GM23338 (cell line): Measurements from ENCODE around the gene CRYBA1. TPM values are rescaled to one million over a fixed set of nuclear protein-coding genes. Genes with fewer than 3 reads are reported as not detected.

Experiments
- ATAC-seq: fragments of 200-7000 bp; cut with Tn5 transposase; 3 replicates; pipeline ENCODE4 v1.9.1; 2020
- DNase-seq: peaks from one replicate; pipeline ENCODE4 v3.0.0-alpha.2; 2015; ENCODE audit warnings: low spot score
- H2AFZ ChIP-seq: fragments of 200-600 bp; sonication (generic); 2 replicates; pipeline ENCODE4 v1.8.0; 2016; ENCODE audit warnings: antibody characterized with exemption, mild to moderate bottlenecking, moderate library complexity
- H3F3A ChIP-seq: fragments of 200-600 bp; sonication (generic); replicated peaks from 2 replicates; pipeline ENCODE4 v1.8.0; 2017; ENCODE audit warnings: antibody characterized with exemption, mixed run types, low read depth
- H3K27ac ChIP-seq: fragments of 200-600 bp; sonication (generic); 2 replicates; pipeline ENCODE4 v1.6.1; 2016; ENCODE audit warnings: low read depth
- H3K27me3 ChIP-seq: fragments of 200-600 bp; sonication (generic); 2 replicates; pipeline ENCODE4 v1.8.0; 2016; ENCODE audit warnings: mild to moderate bottlenecking, mixed run types, moderate library complexity; ENCODE audit not compliant: insufficient read depth
- H3K36me3 ChIP-seq: fragments of 200-600 bp; sonication (generic); 2 replicates; pipeline ENCODE4 v1.8.0; 2016; ENCODE audit warnings: mild to moderate bottlenecking; ENCODE audit not compliant: insufficient read depth
- H3K4me1 ChIP-seq: fragments of 200-600 bp; sonication (generic); 2 replicates; pipeline ENCODE4 v1.8.0; 2016; ENCODE audit warnings: mild to moderate bottlenecking, moderate library complexity; ENCODE audit not compliant: insufficient read depth
- H3K4me2 ChIP-seq: fragments of 200-600 bp; sonication (generic); 2 replicates; pipeline ENCODE4 v1.7.1; 2017; ENCODE audit warnings: mixed run types
- H3K4me3 ChIP-seq: fragments of 200-600 bp; sonication (generic); 2 replicates; pipeline ENCODE4 v1.6.1; 2016; ENCODE audit warnings: mixed run types
- H3K79me2 ChIP-seq: fragments of 200-600 bp; sonication (generic); replicated peaks from 2 replicates; pipeline ENCODE4 v1.8.0; 2017; ENCODE audit warnings: mild to moderate bottlenecking; ENCODE audit not compliant: insufficient read depth
- H3K9me2 ChIP-seq: fragments of 200-600 bp; sonication (generic); 2 replicates; pipeline ENCODE4 v1.8.0; 2017; ENCODE audit not compliant: insufficient read depth
- H4K20me1 ChIP-seq: fragments of 200-600 bp; sonication (generic); replicated peaks from 2 replicates; pipeline ENCODE4 v1.8.0; 2017; ENCODE audit warnings: mild to moderate bottlenecking; ENCODE audit not compliant: insufficient read depth
- H3K27ac Mint-ChIP-seq: 2 replicates; pipeline ENCODE4 v1.8.0; 2020; ENCODE audit warnings: inconsistent platforms, mild to moderate bottlenecking, moderate library complexity, mixed read lengths
- H3K27me3 Mint-ChIP-seq: 3 replicates; pipeline ENCODE4 v1.8.0; 2022; ENCODE audit warnings: low read depth, mild to moderate bottlenecking, moderate library complexity, mixed read lengths, inconsistent platforms; ENCODE audit not compliant: insufficient read depth, poor library complexity
- H3K36me3 Mint-ChIP-seq: 3 replicates; pipeline ENCODE4 v1.8.0; 2021; ENCODE audit warnings: low read depth, mild to moderate bottlenecking, inconsistent platforms, moderate library complexity, mixed read lengths
- H3K4me1 Mint-ChIP-seq: 3 replicates; pipeline ENCODE4 v1.8.0; 2020; ENCODE audit warnings: mild to moderate bottlenecking, inconsistent platforms, mixed read lengths
- H3K4me3 Mint-ChIP-seq: 3 replicates; pipeline ENCODE4 v1.8.0; 2021; ENCODE audit warnings: moderate library complexity, mild to moderate bottlenecking, inconsistent platforms, mixed read lengths
- H3K9me3 Mint-ChIP-seq: 3 replicates; pipeline ENCODE4 v1.8.0; 2020; ENCODE audit warnings: moderate library complexity, mild to moderate bottlenecking, inconsistent platforms, mixed read lengths
- CREB1 ChIP-seq: fragments of 250-450 bp; sonication (Bioruptor Pico); IDR thresholded peaks from 2 replicates; pipeline ENCODE4 v1.5.0; 2020; ENCODE audit warnings: low read depth, mild to moderate bottlenecking, moderate library complexity
- EZH2 ChIP-seq: fragments of 200-600 bp; sonication (generic); IDR thresholded peaks from one replicate; pipeline ENCODE4 v1.8.0; 2017; ENCODE audit warnings: antibody characterized with exemption, mild to moderate bottlenecking, low read depth; ENCODE audit not compliant: unreplicated experiment
- JUNB ChIP-seq: IDR thresholded peaks from one replicate; pipeline ENCODE4 v1.6.1; 2016; ENCODE audit warnings: antibody characterized with exemption; ENCODE audit not compliant: unreplicated experiment
- STAT1 ChIP-seq: IDR thresholded peaks from one replicate; pipeline ENCODE4 v1.6.1; 2016; ENCODE audit warnings: antibody characterized with exemption; ENCODE audit not compliant: unreplicated experiment
- ZNF114 ChIP-seq: fragments of 250-450 bp; sonication (Bioruptor Pico); IDR thresholded peaks from 2 replicates; pipeline ENCODE4 v1.5.0; 2020; ENCODE audit warnings: mild to moderate bottlenecking, moderate library complexity
- ZNF331 ChIP-seq: fragments of 250-450 bp; sonication (Bioruptor Pico); IDR thresholded peaks from 2 replicates; pipeline ENCODE4 v1.5.0; 2020; ENCODE audit warnings: low read depth, mild to moderate bottlenecking, moderate library complexity
- polyA plus RNA-seq: library from polyadenylated mRNA; unstranded; fragments of >200 nt; fragmentation: Nextera tagmentation; extraction: Ambion mirVana; gene quantifications from 2 replicates; pipeline ENCODE4 v1.2.1, GENCODE V29; 2016
- total RNA-seq: library from RNA; depleted of rRNA; stranded (reverse); fragments of >200 nt; shearing (Covaris generic); gene quantifications from 2 replicates; pipeline ENCODE4 v1.2.3, GENCODE V29; 2014
- TF ChIP-seq, protein P1 (sequence below): IDR thresholded peaks from one replicate; pipeline ENCODE4 v1.6.1; 2018; ENCODE audit warnings: antibody characterized with exemption; ENCODE audit not compliant: unreplicated experiment
- TF ChIP-seq, protein P2 (sequence below): IDR thresholded peaks from 2 replicates; pipeline ENCODE4 v1.6.1; 2016; ENCODE audit warnings: antibody characterized with exemption

Gene CRYBA1
- total and polyA plus RNA-seq, 2 experiments from 2014 or later = not detected

- H3K36me3 ChIP-seq = no peaks in the 10 kb centered on the region
- peaks cover 13% of the 10 kb centered on the region for H3K4me1 ChIP-seq
- Mint-ChIP-seq H3K36me3 (no peaks in the 10 kb centered on the region), H3K27me3 (peaks cover 5% of the 10 kb centered on the region), H3K9me3 (no peaks in the 10 kb centered on the region), H3K4me1 (peaks cover 25% of the 10 kb centered on the region), H3K27ac (no peak overlapping the region; the same call in 1 of the 2 replicates), H3K4me3 (no peak overlapping the region; the same call in 2 of the 3 replicates)
- H3F3A ChIP-seq = no peaks in the 10 kb centered on the region
- no peaks in the 10 kb centered on the region for H4K20me1 ChIP-seq
- no peak overlapping the region for H3K4me3 ChIP-seq
- no peaks in the 10 kb centered on the region for H3K79me2 ChIP-seq
- no peaks in the 10 kb centered on the region for H3K9me2 ChIP-seq
- H3K27ac ChIP-seq = no peak overlapping the region
- 0 out of 2 replicates have a peak overlapping the region, but pooled peaks have one; percentile 40 for H3K4me2 ChIP-seq
- TF ChIP-seq ZNF114 (no peak), JUNB (no peak)
- TF ChIP-seq, protein P1, sequence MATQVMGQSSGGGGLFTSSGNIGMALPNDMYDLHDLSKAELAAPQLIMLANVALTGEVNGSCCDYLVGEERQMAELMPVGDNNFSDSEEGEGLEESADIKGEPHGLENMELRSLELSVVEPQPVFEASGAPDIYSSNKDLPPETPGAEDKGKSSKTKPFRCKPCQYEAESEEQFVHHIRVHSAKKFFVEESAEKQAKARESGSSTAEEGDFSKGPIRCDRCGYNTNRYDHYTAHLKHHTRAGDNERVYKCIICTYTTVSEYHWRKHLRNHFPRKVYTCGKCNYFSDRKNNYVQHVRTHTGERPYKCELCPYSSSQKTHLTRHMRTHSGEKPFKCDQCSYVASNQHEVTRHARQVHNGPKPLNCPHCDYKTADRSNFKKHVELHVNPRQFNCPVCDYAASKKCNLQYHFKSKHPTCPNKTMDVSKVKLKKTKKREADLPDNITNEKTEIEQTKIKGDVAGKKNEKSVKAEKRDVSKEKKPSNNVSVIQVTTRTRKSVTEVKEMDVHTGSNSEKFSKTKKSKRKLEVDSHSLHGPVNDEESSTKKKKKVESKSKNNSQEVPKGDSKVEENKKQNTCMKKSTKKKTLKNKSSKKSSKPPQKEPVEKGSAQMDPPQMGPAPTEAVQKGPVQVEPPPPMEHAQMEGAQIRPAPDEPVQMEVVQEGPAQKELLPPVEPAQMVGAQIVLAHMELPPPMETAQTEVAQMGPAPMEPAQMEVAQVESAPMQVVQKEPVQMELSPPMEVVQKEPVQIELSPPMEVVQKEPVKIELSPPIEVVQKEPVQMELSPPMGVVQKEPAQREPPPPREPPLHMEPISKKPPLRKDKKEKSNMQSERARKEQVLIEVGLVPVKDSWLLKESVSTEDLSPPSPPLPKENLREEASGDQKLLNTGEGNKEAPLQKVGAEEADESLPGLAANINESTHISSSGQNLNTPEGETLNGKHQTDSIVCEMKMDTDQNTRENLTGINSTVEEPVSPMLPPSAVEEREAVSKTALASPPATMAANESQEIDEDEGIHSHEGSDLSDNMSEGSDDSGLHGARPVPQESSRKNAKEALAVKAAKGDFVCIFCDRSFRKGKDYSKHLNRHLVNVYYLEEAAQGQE = no peak
- peak overlapping the region; percentile 92; the same call in 1 of the 2 replicates for H2AFZ ChIP-seq
- H3K27me3 ChIP-seq = no peaks in the 10 kb centered on the region
- no peak for DNase-seq
- ATAC-seq = no peak; the same call in 2 of the 3 replicates
Measured at GRCh38 chr17:29207975-29208374, 38.7 kb upstream of the CRYBA1 start.

GRCh38 chr17:29209073-29209472 is 37.6 kb upstream of the CRYBA1 start:
- H2AFZ ChIP-seq = peak overlapping the region; percentile 97; the same call in 1 of the 2 replicates
- TF ChIP-seq, protein P2, sequence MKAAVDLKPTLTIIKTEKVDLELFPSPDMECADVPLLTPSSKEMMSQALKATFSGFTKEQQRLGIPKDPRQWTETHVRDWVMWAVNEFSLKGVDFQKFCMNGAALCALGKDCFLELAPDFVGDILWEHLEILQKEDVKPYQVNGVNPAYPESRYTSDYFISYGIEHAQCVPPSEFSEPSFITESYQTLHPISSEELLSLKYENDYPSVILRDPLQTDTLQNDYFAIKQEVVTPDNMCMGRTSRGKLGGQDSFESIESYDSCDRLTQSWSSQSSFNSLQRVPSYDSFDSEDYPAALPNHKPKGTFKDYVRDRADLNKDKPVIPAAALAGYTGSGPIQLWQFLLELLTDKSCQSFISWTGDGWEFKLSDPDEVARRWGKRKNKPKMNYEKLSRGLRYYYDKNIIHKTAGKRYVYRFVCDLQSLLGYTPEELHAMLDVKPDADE = no peak
- no peak for TF ChIP-seq ZNF331 (CRISPR knock-in tag)
- TF ChIP-seq CREB1 = no peak
- no peak for TF ChIP-seq STAT1
- TF ChIP-seq, protein P1 = no peak
- TF ChIP-seq EZH2 = no peak

More at GRCh38 chr17:29209073-29209472, 37.6 kb upstream of the CRYBA1 start:
- no peak overlapping the region for H3K27ac Mint-ChIP-seq
- peaks cover 18% of the 10 kb centered on the region for H3K4me1 Mint-ChIP-seq
- Histone ChIP-seq H3K4me3 (no peak overlapping the region), H3K9me2 (no peaks in the 10 kb centered on the region), H4K20me1 (no peaks in the 10 kb centered on the region), H3F3A (no peaks in the 10 kb centered on the region), H3K36me3 (no peaks in the 10 kb centered on the region), H3K4me1 (peaks cover 13% of the 10 kb centered on the region), H3K79me2 (no peaks in the 10 kb centered on the region), H3K4me2 (no peak overlapping the region), H3K27me3 (no peaks in the 10 kb centered on the region), H3K27ac (no peak overlapping the region)
- DNase-seq (peak; percentile 38), ATAC-seq (peak; percentile 57)
- H3K4me3 Mint-ChIP-seq = no peak overlapping the region
- H3K36me3 Mint-ChIP-seq = no peaks in the 10 kb centered on the region
- peaks cover 5% of the 10 kb centered on the region for H3K27me3 Mint-ChIP-seq
- no peaks in the 10 kb centered on the region for H3K9me3 Mint-ChIP-seq
